ENCODE data around the gene FEZF1.
A peak's percentile ranks its signal among the peaks of the same experiment; 100 is the strongest.

The FEZF1 gene

DNA sequence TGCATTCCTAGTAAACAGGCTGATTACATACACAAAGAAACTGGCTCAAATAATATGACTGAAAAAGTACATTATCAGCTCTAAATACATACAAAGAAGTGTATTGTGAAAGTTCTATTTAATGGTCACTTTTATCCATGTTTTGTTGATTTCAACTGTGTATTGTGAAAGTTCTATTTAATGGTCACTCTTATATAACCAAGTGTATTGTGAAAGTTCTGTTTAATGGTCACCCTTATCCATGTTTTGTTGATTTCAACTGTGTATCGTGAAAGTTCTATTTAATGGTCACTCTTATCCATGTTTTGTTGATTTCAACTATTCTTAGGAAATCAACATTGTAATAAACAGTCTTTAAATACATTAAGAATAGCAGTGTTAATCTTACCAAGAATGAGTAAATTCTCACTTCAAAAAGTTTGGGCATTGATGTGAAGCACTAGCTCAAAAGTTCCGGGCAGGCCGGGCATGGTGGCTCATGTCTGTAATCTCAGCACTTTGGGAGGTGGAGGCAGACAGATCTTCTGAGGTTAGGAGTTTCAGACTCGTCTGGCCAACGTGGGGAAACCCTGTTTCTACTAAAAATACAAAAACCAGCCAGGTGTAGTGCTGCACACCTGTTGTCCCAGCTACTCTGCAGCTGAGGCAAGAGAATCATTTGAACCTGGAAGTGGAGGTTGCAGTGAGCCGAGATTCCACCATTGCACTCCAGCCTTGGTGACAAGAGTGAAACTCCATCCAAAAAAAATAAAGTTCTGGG lies 34.8 kb upstream of the FEZF1 start:
- DNase-seq, result no peak
- peaks cover 15% of the 10 kb centered on the region for H3K27me3 Mint-ChIP-seq (ENCODE audit: low read depth, poor library complexity)

DNA sequence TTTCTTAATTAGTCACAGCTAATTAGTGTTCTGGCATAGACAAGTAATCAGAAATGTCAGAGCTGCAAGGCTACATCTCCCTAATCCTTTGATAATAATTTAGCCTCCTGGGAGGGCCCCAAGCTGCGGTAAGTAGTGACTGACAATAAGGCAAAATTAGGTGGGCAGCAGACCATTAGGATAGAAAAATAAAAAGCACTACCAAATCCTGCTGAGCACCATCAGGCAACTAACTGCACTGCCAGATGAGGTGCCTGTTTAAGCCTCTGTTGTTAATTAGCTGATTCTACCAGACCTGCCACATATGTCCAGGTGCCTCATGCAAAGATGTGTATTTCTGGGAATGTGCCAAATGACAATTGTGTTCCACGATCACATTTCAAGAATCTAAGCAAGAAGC lies 32.5 kb upstream of the FEZF1 start:
- H3K27ac Mint-ChIP-seq, result no peak overlapping the region
- TF ChIP-seq, protein P1, sequence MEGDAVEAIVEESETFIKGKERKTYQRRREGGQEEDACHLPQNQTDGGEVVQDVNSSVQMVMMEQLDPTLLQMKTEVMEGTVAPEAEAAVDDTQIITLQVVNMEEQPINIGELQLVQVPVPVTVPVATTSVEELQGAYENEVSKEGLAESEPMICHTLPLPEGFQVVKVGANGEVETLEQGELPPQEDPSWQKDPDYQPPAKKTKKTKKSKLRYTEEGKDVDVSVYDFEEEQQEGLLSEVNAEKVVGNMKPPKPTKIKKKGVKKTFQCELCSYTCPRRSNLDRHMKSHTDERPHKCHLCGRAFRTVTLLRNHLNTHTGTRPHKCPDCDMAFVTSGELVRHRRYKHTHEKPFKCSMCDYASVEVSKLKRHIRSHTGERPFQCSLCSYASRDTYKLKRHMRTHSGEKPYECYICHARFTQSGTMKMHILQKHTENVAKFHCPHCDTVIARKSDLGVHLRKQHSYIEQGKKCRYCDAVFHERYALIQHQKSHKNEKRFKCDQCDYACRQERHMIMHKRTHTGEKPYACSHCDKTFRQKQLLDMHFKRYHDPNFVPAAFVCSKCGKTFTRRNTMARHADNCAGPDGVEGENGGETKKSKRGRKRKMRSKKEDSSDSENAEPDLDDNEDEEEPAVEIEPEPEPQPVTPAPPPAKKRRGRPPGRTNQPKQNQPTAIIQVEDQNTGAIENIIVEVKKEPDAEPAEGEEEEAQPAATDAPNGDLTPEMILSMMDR (IDR thresholded peaks at IDR 0.05), result no peak
- DNase-seq, result no peak
- peaks cover 10% of the 10 kb centered on the region for H3K4me1 Mint-ChIP-seq
- H3K27me3 Mint-ChIP-seq (ENCODE audit: low read depth, poor library complexity), result peaks cover 15% of the 10 kb centered on the region
- H3K9me3 Mint-ChIP-seq, result no peaks in the 10 kb centered on the region
- H3K36me3 Mint-ChIP-seq (ENCODE audit: low read depth), result no peaks in the 10 kb centered on the region
- H3K4me3 Mint-ChIP-seq, result no peak overlapping the region

More for the DNA sequence above, 34.8 kb upstream of the FEZF1 start:
- no peaks in the 10 kb centered on the region for H3K9me3 Mint-ChIP-seq
- no peak overlapping the region for H3K4me3 Mint-ChIP-seq
- H3K36me3 Mint-ChIP-seq (ENCODE audit: low read depth), result no peaks in the 10 kb centered on the region
- peaks cover 10% of the 10 kb centered on the region for H3K4me1 Mint-ChIP-seq
- no peak overlapping the region for H3K27ac Mint-ChIP-seq
- TF ChIP-seq, protein P1 (IDR thresholded peaks at IDR 0.05), result no peak

DNA sequence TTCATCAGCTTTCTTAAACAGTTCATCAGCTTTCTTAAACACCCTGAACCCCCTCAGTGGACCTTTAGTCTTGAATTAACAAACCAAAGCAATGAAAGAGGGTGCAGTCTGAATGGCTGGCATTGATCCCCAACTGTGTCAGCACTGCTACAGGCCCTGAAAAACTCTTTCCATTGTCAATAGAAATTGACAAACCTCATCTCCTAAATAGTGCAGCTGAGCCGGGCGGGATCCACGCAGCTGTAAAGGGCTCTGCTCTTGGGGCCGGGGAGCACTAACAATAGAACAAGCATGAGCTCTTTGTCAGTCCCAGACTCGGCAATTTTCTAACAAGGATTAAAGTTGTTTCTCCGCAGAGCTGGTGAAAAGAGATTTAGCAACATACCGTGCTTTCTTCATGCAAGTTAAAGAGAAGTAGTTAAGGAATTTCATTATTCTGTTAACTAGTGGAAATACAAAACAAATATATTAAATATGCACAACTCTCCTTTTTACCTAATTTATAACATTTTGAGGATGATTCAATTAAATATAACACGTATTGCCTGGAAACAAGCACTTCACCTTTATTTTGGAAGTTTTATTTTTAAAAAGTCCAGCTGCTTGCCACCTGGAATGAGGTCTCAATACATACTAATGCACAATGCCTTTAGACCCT lies 24.7 kb upstream of the FEZF1 start:
- Mint-ChIP-seq H3K36me3 (ENCODE audit: low read depth) (no peaks in the 10 kb centered on the region), H3K27ac (no peak overlapping the region), H3K27me3 (ENCODE audit: low read depth, poor library complexity) (peaks cover 60% of the 10 kb centered on the region), H3K4me3 (no peak overlapping the region), H3K9me3 (no peaks in the 10 kb centered on the region), H3K4me1 (no peaks in the 10 kb centered on the region)
- no peak for DNase-seq
- TF ChIP-seq, protein P1 (IDR thresholded peaks at IDR 0.05), result no peak

DNA sequence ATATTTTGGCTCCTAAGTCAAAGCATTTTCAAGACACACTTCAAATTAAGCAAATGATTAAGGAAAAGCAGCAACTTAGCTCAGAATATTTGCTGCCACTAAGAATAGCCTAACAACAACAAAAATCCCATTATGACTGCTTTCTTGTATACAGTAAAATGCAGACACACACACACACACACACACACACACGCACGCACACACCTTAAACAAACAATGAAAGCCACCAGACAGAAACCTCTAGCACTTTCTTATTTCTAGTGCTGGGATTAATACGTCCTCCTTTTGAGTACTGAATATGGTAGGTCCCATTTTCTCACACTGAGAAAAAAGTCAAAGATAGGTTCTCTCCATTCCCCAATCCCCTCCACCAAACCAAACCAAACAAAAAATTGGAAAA lies 23.4 kb upstream of the FEZF1 start:
- Mint-ChIP-seq H3K27ac (no peak overlapping the region), H3K4me1 (no peaks in the 10 kb centered on the region), H3K27me3 (ENCODE audit: low read depth, poor library complexity) (peaks cover 55% of the 10 kb centered on the region), H3K4me3 (no peak overlapping the region), H3K36me3 (ENCODE audit: low read depth) (no peaks in the 10 kb centered on the region), H3K9me3 (no peaks in the 10 kb centered on the region)
- DNase-seq, result no peak
- TF ChIP-seq, protein P1 (IDR thresholded peaks at IDR 0.05), result no peak

DNA sequence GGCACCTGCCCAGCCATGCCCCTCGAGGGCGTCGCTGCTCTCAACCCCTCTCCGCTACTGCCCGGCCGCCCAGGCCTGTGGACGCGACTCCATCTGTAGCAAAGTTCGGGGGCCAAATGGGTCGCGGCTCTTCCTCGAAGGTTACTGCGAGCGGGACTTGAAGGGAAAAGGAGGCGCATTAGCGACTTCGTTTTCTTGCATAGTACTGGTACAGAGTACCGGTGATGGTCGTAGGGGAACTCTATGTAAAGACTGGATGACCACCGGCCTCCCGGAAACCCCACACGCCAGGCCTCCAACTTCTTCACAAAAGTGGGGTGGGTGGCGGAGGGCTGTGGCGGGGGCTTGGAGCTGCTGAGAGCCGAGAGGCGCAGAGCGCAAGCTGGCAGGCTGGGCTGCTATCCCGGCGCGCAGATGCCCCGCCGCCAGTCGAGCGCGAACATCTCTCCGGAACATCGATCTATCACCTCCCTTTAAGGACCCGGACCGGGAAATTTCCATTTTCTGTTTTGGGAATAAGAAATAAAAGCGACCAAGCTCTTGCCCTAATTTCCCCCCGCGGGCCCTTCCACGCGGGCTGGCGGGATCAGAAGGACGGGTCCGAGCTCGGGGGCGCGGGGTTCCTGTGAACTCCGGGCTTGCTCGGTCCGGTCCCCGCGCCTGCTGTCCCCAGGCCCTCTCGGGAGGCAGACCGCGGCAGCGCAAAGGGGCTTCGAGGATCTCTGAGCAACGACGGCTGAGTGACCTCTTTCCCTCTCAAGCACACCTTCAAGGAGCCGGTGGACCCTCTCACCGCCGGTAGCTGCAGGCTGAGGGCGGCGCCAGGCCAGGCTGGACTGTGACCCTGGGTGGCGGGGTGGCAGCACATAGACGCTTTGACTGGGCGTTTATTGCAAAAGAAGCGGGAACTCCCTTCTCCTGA lies 12.2 kb upstream of the FEZF1 start:
- Mint-ChIP-seq H3K4me3 (peak overlapping the region; percentile 48), H3K27me3 (ENCODE audit: low read depth, poor library complexity) (peaks cover 99% of the 10 kb centered on the region), H3K36me3 (ENCODE audit: low read depth) (no peaks in the 10 kb centered on the region), H3K9me3 (no peaks in the 10 kb centered on the region), H3K27ac (no peak overlapping the region), H3K4me1 (no peaks in the 10 kb centered on the region)
- peak; percentile 59 for DNase-seq
- TF ChIP-seq, protein P1 (IDR thresholded peaks at IDR 0.05), result no peak
